SH-SY5Y (cell line): ENCODE results near the gene TMEM123.

ENCODE experiments used
- GATA2 ChIP-seq: IDR thresholded peaks from 2 replicates; pipeline ENCODE4 v1.6.1; 2011; ENCODE audit warnings: mild to moderate bottlenecking, low read depth, low read length
- GATA3 ChIP-seq: IDR thresholded peaks from 2 replicates; pipeline ENCODE4 v1.6.1; 2011; ENCODE audit warnings: low read depth, mild to moderate bottlenecking, low read length, moderate library complexity

DNA sequence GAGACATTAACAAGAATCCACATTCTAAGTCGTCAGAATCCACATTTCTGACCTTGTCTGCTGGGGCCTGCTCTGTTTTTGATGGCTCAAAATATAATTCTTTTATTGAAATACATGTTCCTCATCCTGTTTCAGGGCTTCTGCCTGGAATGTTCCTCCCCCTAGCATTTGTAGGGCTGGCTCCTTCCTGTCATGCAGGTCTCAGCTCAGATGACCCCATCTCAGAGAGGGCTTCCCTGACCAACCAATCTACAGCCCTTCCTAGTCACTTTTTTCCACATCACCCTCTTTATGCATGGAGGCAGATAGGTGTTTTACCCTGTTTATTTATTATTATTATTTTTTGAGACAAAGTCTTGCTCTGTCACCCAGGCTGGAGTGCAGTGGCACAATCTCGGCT lies 14.8 kb downstream of the TMEM123 start:
- TF ChIP-seq GATA2 (no peak), GATA3 (no peak)
